Gastroesophageal sphincter (tissue), 4 donors: ENCODE results near the gene STAG3. TPM values are rescaled to one million over a fixed set of nuclear protein-coding genes. Genes with fewer than 3 reads are reported as not detected.
"Not testable (repeated sequence)": the region's sequence is repeated elsewhere in the genome, so short reads cannot be mapped to it uniquely, and the experiment has no call there.

Experiments used
- ATAC-seq: fragments of 150-250 bp; one replicate; pipeline ENCODE4 v1.9.1; 2016; ENCODE audit warnings: mild to moderate bottlenecking, moderate library complexity
- H3K27ac ChIP-seq, 4 donors: fragments of 200-600 bp; sonication (generic) in 3 of 4; 1 replicate in 3 of 4; 2 replicates in 1 of 4; pipeline ENCODE4 v1.5.1; 2016 to 2019
- H3K27me3 ChIP-seq: fragments of 200-600 bp; sonication (generic); one replicate; pipeline ENCODE4 v1.5.1; 2019
- H3K36me3 ChIP-seq, 2 donors: fragments of 200-600 bp; sonication (generic); one replicate each; pipeline ENCODE4 v1.5.1; 2019; ENCODE audit warnings: control low read depth in 1 of 2
- H3K4me1 ChIP-seq, 3 donors: fragments of 200-600 bp; sonication (generic); 1 replicate in 2 of 3; 2 replicates in 1 of 3; pipeline ENCODE4 v1.5.1; 2016 to 2019; ENCODE audit warnings: control low read depth in 2 of 3
- H3K4me3 ChIP-seq, 2 donors: fragments of 200-600 bp; sonication (generic); one replicate each; pipeline ENCODE4 v1.5.1; 2019; ENCODE audit warnings: mild to moderate bottlenecking in 1 of 2, moderate library complexity in 1 of 2
- H3K9me3 ChIP-seq, 3 donors: fragments of 200-600 bp; sonication (generic); one replicate each; pipeline ENCODE4 v1.5.1; 2017 to 2019; ENCODE audit warnings: control low read depth in 2 of 3
- CTCF ChIP-seq, 4 experiments: fragments of 200-600 bp in 2 of 4; fragments of 450-650 bp in 2 of 4; sonication (generic) in 1 of 4; IDR thresholded peaks; one replicate each; pipeline ENCODE4 v1.5.1; 2017 to 2019; ENCODE audit warnings: antibody characterized with exemption in 4 of 4, mild to moderate bottlenecking in 2 of 4, moderate library complexity in 2 of 4
- EP300 ChIP-seq: sonication (generic); formaldehyde crosslinking; IDR thresholded peaks from one replicate; pipeline ENCODE4 v1.6.1; 2017; ENCODE audit warnings: antibody characterized with exemption, mild to moderate bottlenecking
- POLR2A ChIP-seq, 2 donors: fragments of 450-650 bp; IDR thresholded peaks; one replicate each; pipeline ENCODE4 v1.6.1; 2017; ENCODE audit warnings: antibody characterized with exemption in 2 of 2, mild to moderate bottlenecking in 2 of 2, moderate library complexity in 1 of 2
- POLR2AphosphoS5 ChIP-seq: sonication (generic); formaldehyde crosslinking; IDR thresholded peaks from one replicate; pipeline ENCODE4 v1.6.1; 2017; ENCODE audit warnings: antibody characterized with exemption
- WGBS, 2 donors: methylation state at CpG; one replicate each; pipeline ENCODE4 v1.1.5; 2018; ENCODE audit warnings: low coverage in 1 of 2; 5-methylcytosine and 5-hydroxymethylcytosine counted together
- total RNA-seq, 4 donors: library from RNA; depleted of rRNA; stranded (reverse); fragments of >200 nt; gene quantifications; one replicate each; pipeline ENCODE4 v1.1.0, GENCODE V29; 2016

Gene STAG3
- total RNA-seq, 4 donors from 2014 or later: 0.47 TPM; not detected in 3

- no peaks in the 10 kb centered on the region for H3K27me3 ChIP-seq
- H3K27ac ChIP-seq: no peak overlapping the region
- 20 to 30% methylated on average over 1 to 2 of the region's 3 CpGs for WGBS, 2 donors
- H3K4me1 ChIP-seq: peaks cover 0 to 22% (median 7%) of the 10 kb centered on the region in 3 donors
- ATAC-seq: peak; percentile 60
- TF ChIP-seq CTCF (IDR thresholded peaks at IDR 0.05) (peak; percentile 58 to 82 (median 70)), EP300 (no peak)
- H3K9me3 ChIP-seq: no peaks in the 10 kb centered on the region
- H3K36me3 ChIP-seq: no peaks in the 10 kb centered on the region
- H3K4me3 ChIP-seq: no peak overlapping the region
These were observed 45.0 kb upstream of the STAG3 start for GRCh38 chr7:100132697-100133151.

GRCh38 chr7:100137851-100138760, 39.6 kb upstream of the STAG3 start:
- Histone ChIP-seq H3K4me1 (no peaks in the 10 kb centered on the region), H3K9me3 (no peaks in the 10 kb centered on the region), H3K27me3 (peaks cover 4% of the 10 kb centered on the region), H3K27ac (no peak overlapping the region), H3K36me3 (no peaks in the 10 kb centered on the region), H3K4me3 (no peak overlapping the region)
- 72 to 77% methylated on average over 5 to 7 of the region's 13 CpGs for WGBS, 2 donors
- no peak for ATAC-seq
- TF ChIP-seq POLR2AphosphoS5: no peak
- TF ChIP-seq CTCF (IDR thresholded peaks at IDR 0.05): no peak
- TF ChIP-seq POLR2A (IDR thresholded peaks at IDR 0.05): no peak
- no peak for TF ChIP-seq EP300

GRCh38 chr7:100141555-100141949, 36.2 kb upstream of the STAG3 start:
- no peak for TF ChIP-seq EP300
- TF ChIP-seq POLR2AphosphoS5: no peak
- no peak for TF ChIP-seq POLR2A (IDR thresholded peaks at IDR 0.05)
- TF ChIP-seq CTCF (IDR thresholded peaks at IDR 0.05): no peak
- 63 to 86% methylated on average over 1 to 2 of the region's 3 CpGs for WGBS, 2 donors
- Histone ChIP-seq H3K9me3 (no peaks in the 10 kb centered on the region), H3K4me3 (no peak overlapping the region), H3K4me1 (no peaks in the 10 kb centered on the region), H3K27ac (no peak overlapping the region), H3K36me3 (no peaks in the 10 kb centered on the region), H3K27me3 (peaks cover 4% of the 10 kb centered on the region)
- ATAC-seq: no peak

- 80 to 89% methylated on average over 2 to 3 of the region's 3 CpGs for WGBS, 2 donors
- H3K4me1 ChIP-seq: no peaks in the 10 kb centered on the region
- H3K4me3 ChIP-seq: no peak overlapping the region
- H3K27me3 ChIP-seq: peaks cover 4% of the 10 kb centered on the region
- no peak overlapping the region for H3K27ac ChIP-seq
- TF ChIP-seq POLR2A (IDR thresholded peaks at IDR 0.05): no peak
- no peak for TF ChIP-seq CTCF (IDR thresholded peaks at IDR 0.05)
- no peak for TF ChIP-seq POLR2AphosphoS5
- TF ChIP-seq EP300: no peak
- no peak for ATAC-seq
- no peaks in the 10 kb centered on the region for H3K9me3 ChIP-seq
- H3K36me3 ChIP-seq: no peaks in the 10 kb centered on the region
These were observed 35.3 kb upstream of the STAG3 start for GRCh38 chr7:100142461-100142860.

- not testable (repeated sequence) for H3K4me3 ChIP-seq, ATAC-seq, H3K36me3 ChIP-seq, H3K27ac ChIP-seq, H3K9me3 ChIP-seq, H3K27me3 ChIP-seq
- H3K4me1 ChIP-seq: peaks cover 0 to 25% (median 5%) of the 10 kb centered on the region in 3 donors
- WGBS, 2 donors: 100% methylated on average over 2 of the region's 4 CpGs; no CpG with 5 or more reads in 1 of the 2 donors
These were observed 31.4 kb upstream of the STAG3 start for GRCh38 chr7:100146350-100146749.
